NCI-H1694 treated with DMSO at 0.1 percent for 48 hours (cell line): ENCODE measurements around the gene NALCN.

Experiments used
- DNase-seq: peaks from one replicate; lab custom pipeline; 2025; lab: John Stamatoyannopoulos, UW

Gene NALCN

DNA sequence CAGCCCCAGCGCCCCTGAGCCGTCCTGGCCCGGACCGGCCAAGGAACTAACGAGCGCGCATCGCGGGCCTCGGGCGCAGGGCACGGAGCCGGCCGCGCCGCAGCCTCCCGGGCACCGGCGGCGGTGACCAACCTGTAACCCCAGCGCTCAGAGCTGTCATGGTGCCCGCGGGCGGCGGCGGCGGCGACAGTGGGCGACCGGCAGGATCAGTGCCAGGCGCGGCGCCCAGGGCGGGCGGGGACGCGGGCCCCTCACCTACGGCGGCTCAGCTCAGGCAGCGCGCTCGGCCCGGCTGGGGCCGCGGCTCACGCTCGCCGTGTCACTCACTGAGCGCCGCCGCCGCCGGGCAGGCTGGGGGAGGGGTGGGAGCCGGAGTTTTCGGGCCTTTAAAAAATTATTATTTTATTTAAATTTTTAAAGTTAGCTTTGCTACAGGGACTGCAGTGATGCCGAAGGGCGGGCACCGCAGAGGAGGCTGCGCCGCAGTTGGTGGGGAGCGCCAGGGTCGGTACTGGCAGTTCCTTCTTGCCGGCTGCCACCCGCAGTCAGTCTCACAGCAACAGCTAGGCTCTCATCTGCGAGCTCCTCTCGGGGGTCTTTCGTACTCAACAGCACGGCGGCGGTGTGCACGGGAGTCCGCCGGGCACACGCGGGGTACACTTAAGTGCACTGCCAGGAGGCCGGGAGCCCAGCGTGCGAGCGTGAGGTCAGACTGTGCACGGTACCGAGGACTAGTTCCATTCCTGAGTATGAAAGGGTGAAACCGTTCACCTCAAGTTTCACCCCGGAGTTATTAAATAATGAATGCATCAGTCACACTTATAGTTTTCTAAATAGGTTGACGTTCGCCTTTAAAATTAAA, at the start of gene NALCN:
TSS of gene NALCN (minus strand) at position 328 of the 862 bp plus-strand sequence. CDS start 17,382 bp downstream, outside the sequence.
- DNase-seq, result peak; percentile 13

DNA sequence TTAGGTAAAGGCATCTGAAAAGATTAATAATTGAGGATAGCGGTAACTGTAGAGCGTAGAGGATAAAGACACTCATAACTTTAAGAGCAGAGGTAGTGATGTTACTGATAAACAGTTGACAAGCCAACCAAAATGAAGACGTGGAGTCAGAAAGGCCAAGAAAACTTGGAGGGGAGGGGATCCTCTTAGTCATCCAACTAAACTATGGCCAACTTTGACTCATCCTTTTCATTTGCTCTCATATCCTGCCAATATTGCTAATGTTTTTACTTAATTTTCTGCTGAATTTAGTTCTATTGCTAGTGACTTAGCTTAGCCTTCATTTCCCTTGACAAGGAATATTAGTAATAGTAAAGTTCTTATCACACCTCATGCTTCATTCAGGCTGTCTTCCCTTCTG, 49.6 kb upstream of the NALCN start:
- no peak for DNase-seq

DNA sequence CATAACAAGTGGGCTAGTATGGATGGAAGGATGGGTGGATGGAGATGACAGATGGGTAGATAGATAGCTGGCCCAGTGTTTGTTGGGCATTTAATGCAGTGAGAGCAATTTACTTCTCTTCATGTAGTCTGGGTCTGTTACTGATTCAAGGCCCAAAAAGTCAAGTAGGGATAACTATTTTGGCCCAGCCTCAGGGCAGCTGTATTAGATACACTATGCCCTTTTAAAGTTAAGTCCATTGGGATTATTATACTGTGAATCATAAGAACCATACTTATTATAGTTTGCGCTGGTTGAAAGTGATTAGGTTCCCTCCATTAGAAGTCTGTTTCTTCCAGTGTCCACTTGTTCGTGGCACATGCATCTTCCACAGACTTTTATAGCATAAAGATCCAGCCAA, 40.9 kb upstream of the NALCN start:
- no peak for DNase-seq

DNA sequence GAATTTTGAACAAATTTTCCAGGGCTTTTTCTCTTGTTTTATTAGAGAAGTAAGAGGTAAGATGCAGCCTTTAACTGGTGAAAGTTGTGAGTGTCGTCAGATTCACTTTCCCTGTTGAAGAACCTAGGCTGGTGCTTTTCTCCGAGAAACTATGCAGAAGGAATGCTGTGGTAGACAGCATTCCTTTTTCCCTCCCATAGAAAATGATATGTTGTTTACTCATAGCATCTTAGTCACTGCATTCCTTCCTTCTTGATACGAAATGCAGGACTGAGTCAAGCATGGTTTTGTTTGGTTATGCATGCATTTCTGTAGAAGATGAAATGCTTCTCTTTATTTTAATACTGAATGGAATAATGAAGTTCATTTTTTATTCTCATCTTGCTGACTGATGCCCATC, 39.6 kb upstream of the NALCN start:
- no peak for DNase-seq

DNA sequence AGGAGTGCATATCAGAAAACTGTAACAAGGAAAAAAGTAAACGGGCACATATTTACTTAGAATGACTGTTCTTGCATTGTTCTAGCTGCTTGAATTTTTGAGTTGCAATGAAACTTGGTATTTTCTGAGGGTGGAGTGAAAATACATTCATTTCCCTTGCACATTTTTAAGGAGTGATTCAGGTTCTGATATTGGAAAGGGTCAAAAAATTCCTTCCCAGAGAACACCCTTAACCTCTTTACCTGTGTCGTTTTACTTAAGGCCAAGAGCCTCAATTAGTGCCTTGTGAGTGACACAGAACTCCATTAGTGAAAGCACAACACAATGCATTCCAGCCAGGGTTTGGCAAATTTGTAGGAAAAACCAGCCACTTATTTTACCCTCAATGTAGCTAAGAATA, 38.5 kb upstream of the NALCN start:
- DNase-seq, result no peak

DNA sequence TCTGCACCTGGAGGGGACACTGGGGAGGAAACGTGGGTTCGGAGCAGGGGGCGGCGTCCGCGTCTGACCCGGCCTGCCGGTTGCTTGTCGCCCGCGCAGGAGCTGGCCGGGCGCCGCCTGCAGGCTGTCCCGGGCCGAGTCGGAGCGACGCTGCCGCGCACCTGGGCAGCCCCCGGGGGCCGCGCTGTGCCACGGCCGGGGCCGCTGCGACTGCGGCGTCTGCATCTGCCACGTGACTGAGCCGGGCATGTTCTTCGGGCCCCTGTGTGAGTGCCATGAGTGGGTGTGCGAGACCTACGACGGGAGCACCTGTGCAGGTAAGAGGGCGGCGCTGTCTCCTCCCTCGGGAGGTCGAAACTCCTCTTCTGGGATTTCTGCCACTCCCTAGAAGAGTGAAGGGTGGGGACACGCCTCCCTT, 37.5 kb upstream of the NALCN start:
- DNase-seq, result no peak

DNA sequence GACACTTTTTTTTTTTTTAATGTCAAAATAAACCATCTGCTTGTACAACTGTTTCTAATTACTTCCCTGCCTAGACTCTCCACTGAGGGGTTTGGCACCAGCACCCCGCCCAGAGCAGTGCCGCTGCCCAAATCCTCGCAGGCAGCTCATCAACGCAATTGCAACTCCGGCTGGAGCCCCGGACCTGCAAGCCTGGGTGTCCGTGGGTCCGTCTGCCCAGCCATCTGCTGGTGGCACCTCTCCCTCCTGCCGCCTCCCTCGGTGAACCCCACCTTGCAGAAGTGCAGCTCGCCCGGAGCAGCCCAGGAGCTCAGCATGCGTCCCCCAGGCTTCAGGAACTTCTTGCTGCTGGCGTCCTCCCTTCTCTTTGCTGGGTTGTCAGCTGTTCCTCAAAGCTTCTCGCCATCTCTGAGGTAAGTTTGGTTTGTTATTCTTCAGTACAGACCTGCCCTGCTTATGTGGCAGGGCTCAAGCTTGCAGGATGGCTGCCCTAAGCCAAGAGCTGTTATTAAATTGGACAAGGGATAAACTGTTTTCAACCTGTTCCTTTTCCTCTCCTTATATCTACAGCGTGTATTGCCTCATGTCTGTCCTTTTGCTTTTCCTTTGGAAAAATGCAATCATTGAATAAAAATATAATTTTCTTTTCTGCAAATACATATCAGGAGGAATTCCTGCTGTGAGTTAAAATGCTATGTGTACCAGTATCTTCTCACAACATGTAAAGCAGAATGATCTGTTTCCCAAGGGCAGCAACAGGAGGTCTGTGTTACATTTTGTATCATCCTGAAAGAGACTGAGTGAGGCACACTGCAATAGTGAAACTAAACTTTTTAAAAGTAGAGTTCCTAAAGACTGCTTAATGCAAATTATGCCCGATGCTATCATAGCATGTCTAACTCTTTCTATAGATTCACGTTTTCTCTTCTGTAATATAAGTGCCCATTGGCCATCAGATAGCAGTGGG, 36.5 kb upstream of the NALCN start, which contains the start of gene ITGBL1:
TSS of gene ITGBL1 (plus strand) at position 157 of the 967 bp plus-strand sequence. CDS start at position 316, 159 bp downstream.
- no peak for DNase-seq

DNA sequence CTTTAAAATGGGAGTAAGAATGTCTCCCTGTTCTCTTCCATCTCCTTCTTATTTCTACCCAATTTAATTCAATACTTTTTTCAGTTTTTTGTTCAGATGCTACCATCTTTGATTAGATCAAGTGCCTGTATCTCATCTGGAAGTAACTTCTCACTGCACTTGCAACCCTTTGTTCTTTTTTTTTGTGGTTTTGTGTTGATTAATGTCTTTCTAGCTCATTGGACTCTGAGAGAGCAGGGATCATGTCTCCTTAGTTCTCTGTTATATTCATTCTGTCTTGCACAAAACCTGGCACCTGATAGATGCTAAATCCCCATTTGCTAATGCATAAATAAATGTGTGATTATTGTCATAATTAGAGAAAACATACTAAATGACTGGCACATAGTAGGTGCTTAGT, 35.3 kb upstream of the NALCN start:
- DNase-seq, result no peak

DNA sequence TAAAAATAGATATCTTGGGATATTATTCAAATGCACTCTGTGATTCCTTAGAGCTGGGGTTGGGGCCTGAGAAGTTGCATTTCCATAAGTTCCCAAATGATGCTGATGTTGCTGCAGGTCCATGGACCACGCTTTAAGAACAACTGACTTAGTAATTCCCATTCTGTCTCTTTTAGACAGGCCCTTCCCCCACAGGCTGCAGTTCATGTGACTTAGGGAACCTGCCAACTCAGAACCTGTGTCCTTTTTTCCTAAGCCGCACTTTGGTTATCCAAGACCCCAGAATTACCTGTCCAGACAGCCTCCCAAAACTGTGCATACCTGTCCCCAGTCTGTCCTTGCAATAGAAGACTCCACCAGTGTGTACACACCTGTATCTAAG, 34.4 kb upstream of the NALCN start:
- no peak for DNase-seq

DNA sequence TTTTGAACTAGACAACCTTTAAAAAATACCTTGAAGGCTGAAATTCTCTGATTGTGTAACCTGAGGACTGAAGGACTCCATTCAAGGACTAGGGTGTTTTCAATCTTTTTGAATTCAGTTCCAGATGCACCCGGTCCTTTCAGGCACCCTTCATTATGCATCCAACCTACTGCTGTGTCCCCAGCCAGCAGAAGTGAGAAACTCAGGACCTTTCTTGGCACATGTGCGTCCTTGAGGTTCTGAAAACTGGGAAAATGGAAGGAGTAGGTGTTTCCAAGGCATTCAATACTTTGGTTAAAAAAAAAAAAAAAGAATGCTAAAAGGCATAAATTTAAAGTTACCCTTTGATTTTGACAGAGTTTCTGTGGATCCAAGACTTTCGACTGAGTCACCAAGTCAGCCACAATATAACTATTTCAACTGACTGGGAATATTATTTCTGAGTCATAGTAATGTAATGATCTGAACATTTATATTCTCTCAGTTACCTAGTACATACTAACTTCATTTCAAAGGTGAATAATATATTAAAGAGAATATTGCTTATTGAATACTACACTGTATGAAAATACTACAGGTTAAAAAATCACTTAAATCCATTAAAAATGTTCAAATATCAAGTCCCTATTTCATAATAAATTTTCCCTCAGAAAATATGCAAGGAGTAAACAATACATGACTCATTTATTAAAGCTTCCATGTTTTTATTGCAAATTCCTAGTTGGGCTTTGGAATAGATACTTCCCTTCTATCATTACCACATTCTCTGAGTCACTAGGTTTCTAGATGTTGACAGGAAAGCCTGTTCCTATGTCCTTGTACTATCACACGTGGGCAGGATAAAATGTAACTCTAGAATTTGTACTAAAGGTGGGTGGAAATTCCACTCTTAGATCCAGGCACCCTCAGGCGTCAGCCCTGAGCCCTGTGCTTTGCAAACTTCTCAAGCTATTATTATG, 33.8 kb upstream of the NALCN start:
- DNase-seq, result no peak

DNA sequence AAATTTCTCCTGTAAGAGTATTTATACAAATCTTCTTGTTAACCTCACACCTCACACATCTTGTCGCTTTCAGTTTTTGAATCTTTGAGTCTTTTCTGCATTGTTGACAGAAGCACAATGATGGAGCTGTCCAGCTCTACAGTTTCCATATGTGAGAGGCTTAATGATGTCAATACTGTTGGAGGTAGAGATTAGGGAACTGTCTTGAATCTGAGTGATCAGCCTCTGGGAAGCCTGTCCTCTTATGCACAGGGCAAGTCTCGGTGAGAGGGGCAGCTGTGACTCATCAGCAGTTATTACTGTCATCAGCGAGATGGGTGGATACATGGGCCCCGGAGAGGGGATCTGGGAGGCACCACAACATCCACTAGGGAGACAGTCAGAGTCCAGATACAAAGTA, 31.5 kb upstream of the NALCN start:
- DNase-seq, result no peak

DNA sequence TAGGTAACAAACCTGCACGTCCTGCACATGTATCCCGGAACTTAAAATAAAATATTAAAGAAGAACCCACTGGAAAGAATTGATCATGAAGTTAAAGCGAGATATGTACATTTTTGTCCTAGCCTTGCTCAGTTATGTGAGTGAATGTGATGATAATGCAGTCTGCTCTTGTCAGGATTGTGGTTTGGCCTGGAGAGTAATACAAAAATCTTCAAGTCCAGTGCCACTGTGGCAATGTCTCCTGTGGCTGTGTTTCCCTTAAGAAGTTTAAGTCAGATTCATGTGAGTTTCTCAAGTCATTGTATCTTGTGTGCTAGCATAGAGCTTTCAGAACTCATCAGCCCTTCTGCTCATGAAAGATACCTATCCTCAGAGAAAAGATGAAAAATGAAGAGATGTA, 18.2 kb upstream of the NALCN start:
- DNase-seq, result no peak

DNA sequence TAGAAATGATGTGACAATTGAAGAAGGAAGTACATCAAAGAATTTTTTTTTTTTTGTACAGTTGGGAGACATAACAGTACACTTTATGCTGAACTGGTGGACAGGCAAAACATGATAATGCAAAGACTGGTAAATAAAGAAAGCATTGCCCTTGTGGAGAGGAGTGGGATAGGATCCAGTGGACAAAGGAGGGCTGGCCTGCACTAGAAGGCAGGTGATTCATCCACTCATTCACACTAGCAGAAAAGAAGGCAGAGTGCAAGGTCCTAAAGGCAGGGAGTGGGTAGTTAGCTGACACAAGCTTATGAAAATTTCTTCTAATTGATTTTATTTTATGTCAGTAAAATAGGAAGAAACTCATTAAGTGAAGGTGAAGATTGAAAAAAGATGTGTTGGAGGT, 17.6 kb upstream of the NALCN start:
- no peak for DNase-seq

DNA sequence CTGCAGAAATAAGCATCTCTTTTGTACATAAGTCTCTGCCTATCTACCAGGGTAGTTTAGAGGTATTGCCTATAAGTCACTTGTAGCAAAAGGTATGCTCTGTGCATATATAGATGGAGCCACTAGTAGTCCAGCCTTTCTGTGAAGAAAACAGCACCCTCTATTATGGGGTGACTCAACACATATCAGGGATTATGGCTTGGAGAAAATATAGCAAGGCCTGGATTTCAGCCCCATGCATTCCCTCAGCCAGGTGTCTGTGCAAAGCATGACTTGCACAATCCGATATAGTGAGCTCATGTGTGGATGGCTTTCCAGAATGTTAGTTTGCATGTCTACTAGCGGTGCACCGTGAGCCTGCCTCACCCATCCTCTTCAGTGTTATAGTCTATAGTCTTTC, 13.4 kb upstream of the NALCN start:
- DNase-seq, result no peak

DNA sequence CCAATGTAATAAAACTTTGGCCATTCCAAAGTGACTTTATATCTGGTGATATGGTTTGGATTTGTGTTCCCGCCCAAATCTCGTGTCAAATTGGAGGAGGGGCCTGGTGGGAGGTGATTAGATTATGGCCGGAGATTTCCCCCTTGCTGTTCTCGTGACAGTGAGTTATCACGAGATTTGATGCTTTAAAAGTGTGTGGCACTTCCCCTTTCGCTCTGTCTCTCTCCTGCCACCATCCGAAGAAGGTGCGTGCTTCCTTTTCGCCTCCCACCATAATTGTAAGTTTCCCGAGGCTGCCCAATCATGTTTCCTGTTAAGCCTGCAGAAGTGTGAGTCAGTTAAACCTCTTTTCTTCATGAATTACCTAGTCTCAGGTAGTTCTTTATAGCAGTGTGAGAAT, 9.3 kb upstream of the NALCN start:
- no peak for DNase-seq

DNA sequence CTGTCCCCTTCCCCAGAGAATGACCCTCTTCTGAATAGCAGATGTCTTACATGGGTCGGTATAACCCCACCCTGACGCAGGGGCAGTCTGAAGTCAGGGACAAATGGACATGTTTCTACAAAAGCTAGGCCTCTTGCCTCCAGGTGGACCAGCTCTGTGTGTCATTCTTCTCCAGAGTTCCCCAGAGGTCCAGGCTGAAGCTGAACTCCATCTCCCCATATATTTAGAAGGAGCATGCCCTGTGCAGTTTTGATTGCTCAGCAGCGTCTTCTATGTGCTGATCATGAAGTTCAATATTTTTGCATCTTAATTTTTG, 8.8 kb upstream of the NALCN start:
- DNase-seq, result no peak

DNA sequence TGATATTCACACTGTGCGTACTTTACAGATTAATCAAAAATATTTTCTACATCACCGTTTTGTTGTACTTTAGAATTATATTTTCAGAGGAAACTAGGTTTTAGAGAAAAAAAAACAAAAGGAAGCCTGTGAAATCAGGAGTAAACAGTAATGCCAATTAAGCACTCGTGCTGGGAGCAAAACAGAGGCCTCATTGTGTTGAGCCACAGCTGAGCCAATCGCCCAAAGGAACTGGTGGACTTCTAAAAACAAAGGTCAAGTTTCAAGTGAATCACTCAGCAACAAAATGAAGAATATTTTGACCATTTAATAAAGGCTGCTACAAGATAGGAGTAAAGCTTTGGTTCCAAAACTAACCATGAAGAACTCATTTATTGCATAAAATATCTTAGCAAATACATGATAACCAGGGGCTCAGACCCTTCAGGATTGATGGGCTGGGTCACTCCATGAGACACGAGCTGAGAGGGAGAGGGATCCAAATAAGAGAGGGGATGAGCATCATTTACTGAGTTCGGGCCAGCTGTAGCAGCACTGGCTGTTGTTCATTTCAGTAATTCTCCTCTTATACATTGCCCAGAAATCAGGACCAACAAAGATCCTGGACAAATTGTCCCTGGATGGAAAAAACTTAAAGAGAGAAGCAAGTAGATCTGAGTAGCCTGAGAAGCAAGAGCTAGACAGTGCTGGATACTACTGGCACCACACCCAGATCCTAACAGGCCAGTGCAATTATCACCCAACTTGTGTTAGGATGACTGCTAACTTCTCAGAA, 8.3 kb upstream of the NALCN start:
- DNase-seq, result no peak

DNA sequence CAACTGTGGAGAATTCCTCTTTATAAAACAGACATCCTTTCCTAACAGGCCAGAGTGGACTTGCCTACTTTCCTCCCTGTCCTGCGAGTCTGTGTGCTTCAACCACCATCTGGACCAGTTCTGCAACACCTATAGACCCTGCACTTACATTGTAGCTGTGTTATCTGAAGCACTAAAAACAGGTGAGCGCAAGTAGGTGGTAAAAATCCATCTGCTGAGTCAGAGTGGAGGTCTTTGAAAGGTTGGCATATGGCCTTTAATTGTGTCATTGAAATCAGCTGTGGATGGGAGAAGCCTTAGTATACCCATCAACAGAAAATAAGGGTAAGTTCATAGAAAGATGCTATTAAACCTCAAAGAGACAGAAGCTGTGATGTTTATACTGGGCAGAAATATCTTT, 7.6 kb upstream of the NALCN start:
- DNase-seq, result no peak

DNA sequence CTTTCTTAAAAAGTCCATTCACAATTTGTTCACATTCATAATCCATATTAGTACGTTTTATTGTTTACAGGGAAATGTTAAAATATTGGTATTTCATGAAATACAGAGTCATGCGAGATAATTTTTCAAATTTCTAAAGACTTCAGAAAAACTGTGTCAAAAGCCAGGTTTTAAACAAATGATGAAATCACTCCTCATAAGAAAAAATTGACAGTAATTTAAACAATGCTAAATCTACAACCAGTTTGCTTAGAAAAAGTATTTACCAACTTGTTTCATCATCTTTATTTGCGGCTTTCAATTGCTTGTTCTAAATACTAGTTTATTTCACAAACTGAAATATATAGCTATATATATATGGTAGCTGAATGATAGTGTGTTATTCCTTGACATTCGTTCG, 1.2 kb upstream of the NALCN start:
- DNase-seq, result no peak

DNA sequence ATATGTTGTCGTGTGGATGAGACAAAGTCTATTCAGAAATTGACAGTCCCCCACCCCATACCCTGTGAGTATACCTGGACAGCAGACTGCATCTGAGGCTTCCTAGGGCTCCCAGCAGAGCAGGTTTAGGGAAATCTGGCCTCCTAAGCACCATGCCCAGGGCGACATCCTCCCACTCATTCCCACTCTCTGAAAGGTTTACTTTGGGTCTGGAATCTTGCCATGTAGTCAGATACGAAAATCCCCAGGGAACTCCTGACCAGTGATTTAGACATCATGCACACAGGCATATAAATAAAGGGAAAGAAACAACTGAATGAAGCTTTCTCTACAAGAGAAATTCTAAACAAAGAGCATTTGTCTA, 717 bp upstream of the NALCN start:
- DNase-seq, result no peak
